ENCODE results near the gene TBX3. TPM values are rescaled to one million over a fixed set of nuclear protein-coding genes. Genes with fewer than 3 reads are reported as not detected.

TBX3 gene
- total and polyA plus RNA-seq, 3 donors from 2014 or later = 4.0 to 8.7 (median 8.4) TPM

DNA sequence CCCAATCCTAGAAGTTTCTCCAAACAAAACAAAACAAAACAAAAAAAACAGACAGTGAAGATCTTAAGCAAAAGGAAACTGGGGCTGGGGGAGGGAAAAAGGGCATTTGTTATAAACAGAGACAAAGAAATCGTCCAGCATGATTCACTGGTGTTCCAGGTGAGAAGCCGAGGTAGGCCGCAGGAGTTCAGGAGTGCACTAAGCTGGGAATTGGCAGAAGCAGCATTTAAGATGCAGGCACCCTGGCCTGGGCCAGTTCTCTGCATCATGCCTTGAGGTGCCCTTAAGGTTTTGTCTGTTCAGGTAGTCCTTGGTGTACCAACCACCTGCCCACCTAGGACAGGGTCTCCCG lies 11.2 kb downstream of the TBX3 start:
- TF ChIP-seq, protein P1, sequence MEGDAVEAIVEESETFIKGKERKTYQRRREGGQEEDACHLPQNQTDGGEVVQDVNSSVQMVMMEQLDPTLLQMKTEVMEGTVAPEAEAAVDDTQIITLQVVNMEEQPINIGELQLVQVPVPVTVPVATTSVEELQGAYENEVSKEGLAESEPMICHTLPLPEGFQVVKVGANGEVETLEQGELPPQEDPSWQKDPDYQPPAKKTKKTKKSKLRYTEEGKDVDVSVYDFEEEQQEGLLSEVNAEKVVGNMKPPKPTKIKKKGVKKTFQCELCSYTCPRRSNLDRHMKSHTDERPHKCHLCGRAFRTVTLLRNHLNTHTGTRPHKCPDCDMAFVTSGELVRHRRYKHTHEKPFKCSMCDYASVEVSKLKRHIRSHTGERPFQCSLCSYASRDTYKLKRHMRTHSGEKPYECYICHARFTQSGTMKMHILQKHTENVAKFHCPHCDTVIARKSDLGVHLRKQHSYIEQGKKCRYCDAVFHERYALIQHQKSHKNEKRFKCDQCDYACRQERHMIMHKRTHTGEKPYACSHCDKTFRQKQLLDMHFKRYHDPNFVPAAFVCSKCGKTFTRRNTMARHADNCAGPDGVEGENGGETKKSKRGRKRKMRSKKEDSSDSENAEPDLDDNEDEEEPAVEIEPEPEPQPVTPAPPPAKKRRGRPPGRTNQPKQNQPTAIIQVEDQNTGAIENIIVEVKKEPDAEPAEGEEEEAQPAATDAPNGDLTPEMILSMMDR (IDR thresholded peaks at IDR 0.05) = no peak
- TF ChIP-seq POLR2A (IDR thresholded peaks at IDR 0.05) = no peak
- Histone ChIP-seq H3K27me3 (no peaks in the 10 kb centered on the region), H3K4me1 (peaks cover 4% of the 10 kb centered on the region), H3K36me3 (ENCODE audit: low read depth, missing control alignments) (no peaks in the 10 kb centered on the region), H3K9me3 (no peaks in the 10 kb centered on the region), H3K27ac (no peak overlapping the region), H3K4me3 (no peak overlapping the region)
- intact Hi-C loops (cut with DNase I; ENCODE audit: low total_unique reads) = no loop called here
- WGBS, 2 donors = 65 to 73% methylated on average over 4 of the region's 4 CpGs
- DNase-seq = no peak

DNA sequence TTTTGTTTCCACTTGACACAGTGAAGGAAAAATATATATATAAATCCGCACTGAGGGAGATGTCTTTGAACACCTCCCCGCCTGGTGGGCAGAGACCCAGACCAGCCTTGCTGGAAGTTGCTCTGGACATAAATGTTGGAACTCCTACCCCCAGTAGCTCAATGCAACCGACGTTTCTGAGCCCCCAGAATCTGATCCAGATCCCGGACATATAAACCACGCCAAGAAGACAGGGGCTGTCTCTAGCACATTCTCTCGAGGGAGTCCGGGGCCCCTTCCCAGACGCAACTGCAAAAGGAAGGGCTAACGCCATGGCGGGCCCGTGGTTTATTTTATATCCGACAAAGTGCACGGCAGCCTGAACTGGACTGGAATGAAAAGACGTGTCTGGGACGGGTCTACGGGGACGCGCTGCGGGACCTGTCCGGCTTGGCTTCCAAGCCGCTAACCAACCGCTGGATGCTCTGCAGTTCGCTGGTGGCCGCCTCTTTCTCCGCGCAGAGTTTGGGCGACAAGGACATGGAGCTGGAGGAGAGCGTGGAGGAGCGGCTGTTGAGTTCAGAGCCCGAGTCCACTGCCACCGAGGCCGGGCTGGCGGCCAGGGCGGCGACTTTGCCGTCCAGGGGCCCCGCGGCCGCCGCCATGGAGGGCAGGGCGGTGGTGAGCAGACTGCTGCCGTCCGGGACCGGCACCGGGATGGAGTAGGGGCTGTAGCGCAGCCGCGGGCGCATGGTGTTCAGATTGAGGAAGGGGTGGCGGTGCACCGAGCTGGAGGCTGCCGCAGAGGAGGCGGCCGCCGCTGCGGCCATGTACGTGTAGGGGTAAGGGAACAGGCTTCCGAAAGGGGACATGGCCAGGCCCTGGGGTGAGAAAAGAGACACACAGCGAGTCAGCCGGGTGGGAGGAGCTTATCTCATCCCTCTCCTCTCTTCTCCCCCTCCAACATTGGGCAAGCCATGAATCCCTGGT lies 12.2 kb downstream of the TBX3 start:
- no peak overlapping the region for H3K27ac ChIP-seq
- TF ChIP-seq POLR2A (IDR thresholded peaks at IDR 0.05) = no peak
- TF ChIP-seq, protein P1 (IDR thresholded peaks at IDR 0.05) = no peak
- peaks cover 4% of the 10 kb centered on the region for H3K4me1 ChIP-seq
- H3K9me3 ChIP-seq = no peaks in the 10 kb centered on the region
- DNase-seq = no peak
- 50 to 59% methylated on average over 46 to 61 of the region's 61 CpGs for WGBS, 2 donors
- H3K27me3 ChIP-seq = no peaks in the 10 kb centered on the region
- intact Hi-C loops (cut with DNase I; ENCODE audit: low total_unique reads) = no loop called here
- H3K4me3 ChIP-seq = peak overlapping the region in 1 of 2 donors; percentile 26
- no peaks in the 10 kb centered on the region for H3K36me3 ChIP-seq (ENCODE audit: low read depth, missing control alignments)

DNA sequence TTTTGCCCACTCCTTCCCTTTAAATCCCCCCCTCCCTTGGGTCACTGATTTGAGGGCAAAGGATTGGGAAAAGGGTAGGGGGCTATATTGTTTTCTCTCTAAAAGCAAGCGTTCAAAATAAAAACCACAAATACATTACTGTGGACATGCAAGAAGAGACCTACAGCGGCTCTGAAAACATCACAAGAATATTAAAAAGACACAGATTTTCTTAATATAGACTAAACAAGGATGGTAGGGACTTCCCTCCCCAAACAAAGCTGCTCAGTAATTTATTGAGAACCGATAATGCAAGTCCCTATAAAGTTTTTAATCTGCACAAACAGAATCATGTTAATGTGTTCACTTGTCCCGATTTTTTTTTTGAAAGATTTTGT lies 12.9 kb downstream of the TBX3 start:
- H3K4me3 ChIP-seq = no peak overlapping the region
- no peak for DNase-seq
- no peaks in the 10 kb centered on the region for H3K36me3 ChIP-seq (ENCODE audit: low read depth, missing control alignments)
- H3K9me3 ChIP-seq = no peaks in the 10 kb centered on the region
- TF ChIP-seq, protein P1 (IDR thresholded peaks at IDR 0.05) = no peak
- TF ChIP-seq POLR2A (IDR thresholded peaks at IDR 0.05) = no peak
- intact Hi-C loops (cut with DNase I; ENCODE audit: low total_unique reads) = no loop called here
- H3K27me3 ChIP-seq = no peaks in the 10 kb centered on the region
- no peak overlapping the region for H3K27ac ChIP-seq
- 44 to 52% methylated on average over 4 of the region's 4 CpGs for WGBS, 2 donors
- peaks cover 4% of the 10 kb centered on the region for H3K4me1 ChIP-seq

DNA sequence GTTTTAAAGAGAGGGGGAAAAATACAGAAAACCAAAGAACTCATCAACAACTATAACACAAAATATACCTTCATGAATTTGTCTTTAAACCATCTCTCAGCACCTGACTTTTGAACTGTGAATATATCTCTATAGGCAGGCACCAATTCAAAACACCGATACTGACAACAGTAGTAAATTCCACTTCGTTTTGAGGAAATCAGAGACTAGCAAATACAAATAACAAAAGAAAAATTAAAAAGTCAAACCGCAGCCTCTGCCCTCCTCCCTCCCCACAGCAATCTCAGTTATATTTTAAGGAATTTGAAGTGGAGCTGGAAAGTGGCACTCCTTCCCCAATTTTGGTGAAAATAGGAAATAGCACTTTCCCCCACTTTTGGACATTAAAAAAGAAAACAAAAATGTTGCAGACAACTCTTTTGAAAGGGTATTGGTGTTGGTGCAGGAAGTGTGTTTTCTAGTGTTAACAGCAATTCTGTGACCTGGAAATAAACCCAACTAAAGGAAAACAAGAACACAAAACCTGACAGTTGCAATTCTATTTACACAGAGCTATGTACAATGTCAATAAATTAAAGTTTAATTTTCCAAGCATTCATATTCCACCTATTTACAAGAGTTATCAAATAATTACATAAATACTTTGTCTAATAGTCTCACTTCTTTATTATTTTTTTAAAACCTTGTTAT lies 13.5 kb downstream of the TBX3 start:
- DNase-seq = no peak
- Histone ChIP-seq H3K27ac (no peak overlapping the region), H3K4me1 (peaks cover 10% of the 10 kb centered on the region)

More for the DNA sequence above, 13.5 kb downstream of the TBX3 start:
- 63 to 70% methylated on average over 3 of the region's 3 CpGs for WGBS, 2 donors
- no peaks in the 10 kb centered on the region for H3K36me3 ChIP-seq (ENCODE audit: low read depth, missing control alignments)
- no peak overlapping the region for H3K4me3 ChIP-seq
- H3K27me3 ChIP-seq = no peaks in the 10 kb centered on the region
- intact Hi-C loops (cut with DNase I; ENCODE audit: low total_unique reads) = no loop called here
- H3K9me3 ChIP-seq = no peaks in the 10 kb centered on the region
- TF ChIP-seq, protein P1 (IDR thresholded peaks at IDR 0.05) = no peak
- TF ChIP-seq POLR2A (IDR thresholded peaks at IDR 0.05) = no peak

Data from testis (tissue), 3 donors.